Embryonic facial prominence (tissue), 1 donor: ENCODE measurements around the gene KDM4C.
"Not testable (repeated sequence)": the region's sequence is repeated elsewhere in the genome, so short reads cannot be mapped to it uniquely, and the experiment has no call there.

Experiments
- DNase-seq: peaks from one replicate; pipeline ENCODE4 v3.0.0-alpha.2; 2016; ENCODE audit errors: extremely low spot score

The KDM4C gene

DNA sequence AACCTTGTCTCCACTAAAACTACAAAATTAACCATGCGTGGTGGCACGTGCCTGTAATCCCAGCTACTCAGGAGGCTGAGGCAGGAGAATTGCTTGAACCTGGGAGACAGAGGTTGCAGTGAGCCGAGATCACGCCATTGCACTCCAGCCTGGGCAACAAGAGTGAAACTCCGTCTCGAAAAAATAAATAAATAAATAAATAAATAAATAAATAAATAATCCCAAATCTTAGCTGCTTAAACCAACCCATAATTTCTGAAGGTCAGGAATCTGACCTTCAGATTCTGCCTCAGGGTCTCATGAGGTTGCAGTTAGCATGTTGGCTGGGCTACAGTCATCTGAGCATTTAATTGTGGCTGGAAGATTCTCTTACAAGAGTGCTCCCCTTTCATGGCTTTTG lies 48.5 kb downstream of the KDM4C start:
- DNase-seq = not testable (repeated sequence)

DNA sequence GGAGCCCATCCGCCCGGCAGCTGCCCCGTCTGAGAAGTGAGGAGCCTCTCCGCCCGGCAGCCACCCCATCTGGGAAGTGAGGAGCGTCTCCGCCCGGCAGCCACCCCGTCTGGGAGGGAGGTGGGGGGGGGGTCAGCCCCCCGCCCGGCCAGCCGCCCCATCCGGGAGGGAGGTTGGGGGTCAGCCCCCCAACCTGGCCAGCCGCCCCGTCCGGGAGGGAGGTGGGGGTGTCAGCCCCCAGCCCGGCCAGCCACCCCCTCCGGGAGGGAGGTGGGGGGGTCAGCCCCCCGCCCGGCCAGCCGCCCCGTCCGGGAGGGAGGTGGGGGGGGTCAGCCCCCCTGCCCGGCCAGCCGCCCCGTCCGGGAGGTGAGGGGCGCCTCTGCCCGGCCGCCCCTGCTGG lies 49.9 kb downstream of the KDM4C start:
- not testable (repeated sequence) for DNase-seq

DNA sequence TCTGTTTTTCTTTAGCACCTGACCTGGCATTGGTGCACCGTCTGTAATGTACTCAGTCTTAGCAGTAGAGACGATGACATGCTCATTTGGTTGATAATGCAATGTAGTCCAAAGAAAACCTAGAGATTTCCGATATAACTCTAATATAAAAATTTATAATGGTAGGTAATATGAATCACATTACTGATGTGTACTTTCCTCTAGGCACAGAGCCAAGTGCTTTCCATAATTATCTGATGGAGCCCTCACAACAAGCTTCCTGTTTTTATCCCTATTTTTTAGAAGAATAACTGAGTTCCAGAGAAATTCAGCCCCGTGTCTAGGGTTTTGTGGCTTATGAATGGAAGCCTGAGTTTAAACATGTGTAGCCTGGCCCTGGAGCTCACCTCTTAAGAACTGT lies 53.7 kb downstream of the KDM4C start:
- no peak for DNase-seq

DNA sequence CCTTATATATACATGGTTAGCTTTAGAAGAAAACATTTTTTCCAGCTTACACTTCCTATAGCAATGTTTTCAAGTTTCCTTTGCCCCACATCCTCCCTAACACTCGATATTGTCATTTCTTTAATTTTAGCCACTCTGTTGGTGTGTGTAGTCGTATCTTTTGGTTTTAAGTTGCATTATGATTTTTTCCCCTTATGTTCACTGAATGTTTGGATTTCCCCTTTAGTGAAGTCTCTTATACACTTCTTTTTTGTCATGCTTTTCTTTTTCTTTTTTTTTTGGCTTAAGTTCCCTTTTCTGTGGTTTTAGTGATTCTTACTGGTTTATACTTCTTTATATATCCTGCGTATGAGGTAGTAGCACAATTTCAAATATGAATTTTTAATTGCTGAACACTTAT lies 58.8 kb downstream of the KDM4C start:
- DNase-seq = no peak

DNA sequence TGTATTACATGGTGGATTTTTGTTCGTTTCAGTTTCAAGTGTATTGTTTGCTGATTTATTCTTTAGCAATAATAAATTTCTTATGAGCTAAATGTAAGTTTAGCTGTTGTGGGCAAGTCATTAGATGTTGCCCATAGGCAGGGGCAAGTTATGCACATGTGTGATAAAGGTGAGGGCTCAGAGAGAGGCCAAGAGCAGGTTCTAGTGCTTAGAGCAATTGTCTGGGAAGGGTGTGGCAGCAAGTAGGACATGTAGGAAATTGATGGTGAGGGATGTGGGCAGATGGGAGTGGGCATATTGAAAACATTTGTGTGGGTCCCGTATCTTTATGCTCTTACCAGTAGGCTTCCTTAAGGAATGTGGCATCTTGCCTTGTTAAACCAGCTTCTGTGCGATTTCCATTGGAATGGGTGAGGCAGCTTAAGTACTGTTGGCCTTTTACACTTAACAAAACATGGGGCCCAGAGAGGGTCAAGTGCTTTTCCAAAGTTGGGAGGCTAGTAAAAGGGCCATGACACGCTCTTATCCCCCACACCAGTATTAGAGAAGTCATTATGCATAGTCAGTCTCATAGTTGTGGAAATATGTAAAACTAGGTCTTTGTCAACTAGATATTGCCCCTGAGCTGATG lies 60.6 kb downstream of the KDM4C start:
- DNase-seq = no peak

DNA sequence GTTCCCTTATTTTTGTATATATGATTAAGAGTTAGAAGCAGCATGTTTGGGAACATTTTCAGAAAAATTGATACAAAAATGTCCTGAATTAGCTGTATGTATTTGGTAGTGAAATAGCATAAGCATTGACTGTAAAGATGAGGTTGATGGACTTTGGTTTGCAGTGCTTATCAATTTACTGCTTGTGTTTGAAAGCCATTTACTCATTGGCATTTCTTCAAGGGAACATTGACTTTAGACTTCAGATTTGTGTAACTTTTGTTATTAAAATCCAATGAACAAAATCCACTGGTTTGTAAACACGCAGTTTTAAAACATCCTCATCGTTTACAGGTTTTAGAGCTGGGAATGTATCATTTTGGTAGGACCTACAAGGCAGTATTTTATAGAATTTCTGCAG lies 61.3 kb downstream of the KDM4C start:
- no peak for DNase-seq

DNA sequence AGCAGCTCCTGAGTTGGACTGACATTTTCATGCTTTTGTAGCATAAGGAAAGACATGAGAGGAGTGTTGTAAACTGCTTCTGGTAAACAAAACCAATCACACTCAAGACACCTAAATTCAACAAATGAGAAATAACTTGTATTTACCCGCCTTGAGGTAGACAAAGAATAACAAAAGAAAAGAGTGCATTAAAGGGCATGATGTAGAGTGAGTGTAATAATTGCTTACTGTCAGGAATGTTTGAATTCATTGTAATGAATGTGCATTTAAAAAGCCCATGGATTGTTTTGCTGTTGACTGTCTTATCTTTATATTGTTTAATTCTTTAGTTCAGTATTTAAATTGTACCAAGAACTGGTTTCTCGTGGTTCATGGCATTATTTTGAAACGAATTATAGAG lies 61.8 kb downstream of the KDM4C start:
- no peak for DNase-seq

DNA sequence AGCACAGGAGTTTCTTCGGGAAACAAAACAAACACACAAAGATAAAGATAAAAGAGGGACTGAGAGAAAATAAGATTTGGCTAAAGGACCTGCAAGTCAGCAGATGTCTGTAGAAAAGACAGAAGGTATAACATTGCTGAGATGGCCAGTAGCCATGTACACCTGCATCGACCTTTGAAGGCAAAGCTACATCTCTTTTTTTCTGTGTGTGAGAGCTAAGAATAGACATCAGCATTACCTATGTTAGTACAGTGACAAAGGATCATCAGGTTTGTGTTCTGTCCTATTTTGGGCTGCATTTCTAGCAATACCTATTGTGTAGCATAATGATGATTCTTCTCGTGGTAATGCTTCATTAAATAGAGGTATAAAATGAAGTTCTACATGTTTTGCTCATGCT lies 64.9 kb downstream of the KDM4C start:
- no peak for DNase-seq

DNA sequence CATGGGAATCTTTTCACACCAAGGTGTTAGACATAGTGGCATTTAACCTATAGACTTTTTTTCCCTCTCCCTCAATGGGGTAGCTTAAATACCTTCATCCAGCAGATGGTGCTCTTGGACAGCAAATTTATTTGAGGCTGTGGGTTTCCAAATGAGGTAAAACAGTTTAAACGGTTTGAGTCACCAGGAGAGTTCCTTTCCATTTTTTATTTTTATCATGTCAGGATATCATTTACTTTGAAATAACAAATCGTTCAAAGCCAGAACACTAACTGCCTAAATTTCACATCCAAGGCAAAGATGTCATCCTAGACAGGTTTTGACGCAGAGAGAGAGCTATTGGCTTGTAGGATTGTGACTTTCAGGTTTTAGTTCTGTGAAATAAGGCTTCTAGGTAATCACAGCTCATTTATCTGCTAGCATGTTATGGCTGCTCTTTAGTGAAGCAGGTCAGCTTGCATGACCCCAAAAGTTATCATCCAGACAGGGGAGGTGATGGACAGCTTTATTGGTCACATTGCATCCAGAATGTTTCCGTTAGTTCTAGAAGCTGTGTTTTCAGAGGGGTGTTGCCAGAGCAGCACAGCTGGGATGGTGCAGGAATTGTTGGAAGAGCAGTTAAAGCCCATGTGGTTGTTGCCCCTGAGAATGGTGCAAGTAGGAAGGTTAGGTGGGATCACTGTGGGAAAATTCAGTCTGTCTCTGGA lies 69.8 kb downstream of the KDM4C start:
- DNase-seq = peak; percentile 30

DNA sequence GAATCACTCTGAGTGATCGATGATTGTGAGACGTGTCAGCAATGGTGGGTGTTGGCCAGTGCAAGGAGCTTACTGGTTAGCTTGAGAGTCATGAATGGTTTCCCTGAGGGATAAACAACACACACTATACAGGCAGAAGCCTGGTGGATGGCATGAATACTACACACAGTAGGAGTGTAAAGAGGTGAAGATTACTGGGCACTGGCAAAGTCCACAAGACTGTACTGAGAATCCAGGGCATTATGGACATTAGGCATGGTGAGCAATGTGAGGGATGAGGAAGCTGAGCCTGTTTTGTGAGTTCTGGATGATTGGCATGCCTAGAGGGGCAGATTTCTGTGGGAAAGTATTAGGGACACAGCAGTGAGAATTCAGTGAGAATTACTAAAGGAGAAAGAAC lies 71.3 kb downstream of the KDM4C start:
- DNase-seq = no peak

DNA sequence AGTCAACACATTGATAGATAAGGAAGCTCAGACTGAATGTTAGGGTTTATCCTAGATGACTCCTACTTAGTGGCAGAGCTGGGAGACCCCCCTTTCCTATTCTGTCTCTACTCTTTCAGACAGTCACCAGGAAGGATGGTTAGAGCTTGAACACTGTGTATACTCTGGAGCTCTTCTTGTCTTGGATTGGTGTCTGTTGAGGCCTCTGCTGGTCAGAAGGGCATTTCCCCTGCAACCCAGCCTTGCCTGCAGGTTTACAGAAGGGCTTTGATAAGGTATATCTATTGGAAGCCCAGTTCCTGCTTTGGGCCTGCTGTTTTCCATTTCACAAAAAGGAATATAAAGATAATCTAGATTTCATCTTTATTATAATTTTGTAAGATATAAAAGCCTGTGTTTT lies 71.8 kb downstream of the KDM4C start:
- no peak for DNase-seq

DNA sequence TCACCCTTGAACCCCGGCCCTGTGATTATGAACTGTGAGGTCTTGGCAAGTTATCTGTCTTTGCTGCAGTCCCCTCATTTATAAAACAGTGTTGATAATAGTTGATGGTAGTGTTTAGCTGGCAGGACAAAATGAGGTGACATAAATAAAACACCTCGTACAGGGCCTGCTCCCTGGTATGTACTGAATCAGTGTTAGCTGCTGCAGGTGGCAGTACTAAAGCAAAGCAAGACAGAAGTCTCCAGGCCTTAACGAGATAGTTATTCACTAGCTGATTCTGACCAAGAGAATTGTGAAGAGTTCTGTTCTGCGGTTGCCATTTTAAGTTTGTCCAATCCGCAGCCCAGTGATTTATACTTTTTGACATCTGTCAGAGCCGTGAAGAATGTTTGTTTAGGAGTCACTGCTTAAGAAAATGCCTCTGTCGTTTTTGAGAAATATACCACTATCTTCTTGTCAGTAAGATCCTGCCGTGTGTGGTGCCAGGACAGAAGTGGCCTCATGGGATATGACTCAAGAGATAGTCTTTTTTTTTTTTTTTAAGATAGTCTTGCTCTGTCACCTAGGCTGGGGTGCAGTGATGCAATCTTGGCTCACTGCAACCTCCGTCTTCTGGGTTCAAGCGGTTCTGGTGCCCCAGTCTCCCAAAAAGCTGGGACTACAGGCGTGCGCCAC lies 75.9 kb downstream of the KDM4C start:
- DNase-seq = no peak

DNA sequence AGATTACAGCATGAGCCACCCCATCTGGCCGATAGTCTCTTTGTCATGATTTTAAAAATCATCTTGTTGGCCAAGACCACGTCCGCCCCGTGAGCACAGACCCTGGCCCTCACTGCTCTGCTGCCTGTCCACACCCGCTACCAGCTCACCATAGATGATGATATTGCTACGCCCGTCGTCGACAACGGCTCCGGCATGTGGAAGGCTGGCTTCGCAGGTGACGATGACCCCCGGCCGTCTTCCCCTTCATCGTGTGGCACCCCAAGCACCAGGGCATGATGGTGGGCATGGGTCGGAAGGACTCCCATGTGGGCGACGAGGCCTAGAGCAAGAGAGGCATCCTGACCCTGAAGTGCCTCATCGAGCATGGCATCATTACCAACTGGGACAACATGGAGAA lies 76.5 kb downstream of the KDM4C start:
- DNase-seq = no peak

DNA sequence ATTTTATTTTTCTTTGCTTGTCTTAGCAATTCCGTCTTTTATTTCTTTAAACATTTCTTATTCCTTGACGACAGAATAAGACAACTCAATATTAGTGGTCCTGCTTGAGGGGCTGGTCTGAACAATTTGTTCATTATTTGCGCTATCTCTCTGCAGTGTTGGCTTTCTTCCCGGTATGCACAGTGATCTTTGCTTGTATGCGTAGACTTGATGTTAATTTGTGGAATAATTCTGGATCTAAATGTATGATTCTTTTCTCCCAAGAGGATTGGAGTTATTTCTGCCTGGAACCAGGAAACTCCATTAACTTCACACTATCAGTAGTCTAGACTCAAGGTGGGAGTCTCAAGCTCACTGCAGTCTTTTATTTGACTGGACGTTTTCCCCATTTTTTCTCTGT lies 80.4 kb downstream of the KDM4C start:
- no peak for DNase-seq

DNA sequence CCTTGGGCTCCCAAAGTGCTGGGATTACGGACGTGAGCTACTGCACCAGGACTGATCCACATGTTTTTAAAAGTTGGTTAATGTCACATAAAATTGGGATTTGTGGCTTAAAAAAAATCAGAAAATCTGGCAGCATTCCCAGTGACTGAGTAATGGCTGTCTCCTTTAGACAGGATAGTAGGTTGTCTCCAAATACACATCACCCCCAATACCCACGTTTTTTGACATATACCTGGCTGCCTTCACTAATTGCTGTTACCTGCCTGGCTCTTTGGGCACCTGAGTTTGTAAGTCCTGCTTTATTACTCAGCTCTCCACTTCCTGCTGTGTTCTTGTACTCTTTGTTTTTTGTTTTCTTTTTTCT lies 84.8 kb downstream of the KDM4C start:
- no peak for DNase-seq

DNA sequence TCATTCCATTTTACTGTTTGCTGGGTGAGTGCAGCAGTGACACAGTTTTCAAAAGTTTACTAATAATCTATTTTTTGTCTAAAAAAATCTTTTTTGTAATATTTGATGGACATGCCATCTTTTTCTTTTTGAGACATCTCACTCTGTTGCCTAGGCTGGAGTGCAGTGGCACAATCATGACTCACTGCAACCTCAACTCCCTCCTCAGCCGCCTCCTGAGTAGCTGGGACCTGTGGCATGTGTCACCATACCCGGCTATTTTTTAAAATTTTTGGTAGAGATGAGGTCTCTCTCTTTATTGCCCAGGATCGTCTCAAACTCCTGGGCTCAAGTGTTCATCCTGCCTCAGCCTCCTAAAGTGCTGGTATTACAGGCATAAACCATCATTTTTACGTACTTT lies 86.0 kb downstream of the KDM4C start:
- DNase-seq = no peak

DNA sequence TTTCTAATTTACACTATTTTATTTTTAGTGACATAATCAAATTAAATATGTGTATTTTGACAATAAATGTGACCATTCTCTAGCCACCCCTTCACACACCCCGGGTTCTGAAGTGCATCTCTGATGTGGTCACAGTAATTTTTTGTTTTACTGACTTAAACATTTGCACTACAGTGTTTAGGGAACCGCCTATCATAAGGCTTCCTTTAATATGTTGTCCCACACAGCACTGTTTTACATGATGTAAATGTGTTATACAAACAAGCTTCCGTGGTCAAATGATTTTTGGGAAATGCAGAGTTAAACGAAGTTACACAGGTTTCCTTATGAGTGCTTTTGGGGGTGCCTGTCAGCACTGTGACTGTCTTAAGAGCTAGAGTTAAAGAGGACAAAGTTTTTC lies 86.5 kb downstream of the KDM4C start:
- no peak for DNase-seq

DNA sequence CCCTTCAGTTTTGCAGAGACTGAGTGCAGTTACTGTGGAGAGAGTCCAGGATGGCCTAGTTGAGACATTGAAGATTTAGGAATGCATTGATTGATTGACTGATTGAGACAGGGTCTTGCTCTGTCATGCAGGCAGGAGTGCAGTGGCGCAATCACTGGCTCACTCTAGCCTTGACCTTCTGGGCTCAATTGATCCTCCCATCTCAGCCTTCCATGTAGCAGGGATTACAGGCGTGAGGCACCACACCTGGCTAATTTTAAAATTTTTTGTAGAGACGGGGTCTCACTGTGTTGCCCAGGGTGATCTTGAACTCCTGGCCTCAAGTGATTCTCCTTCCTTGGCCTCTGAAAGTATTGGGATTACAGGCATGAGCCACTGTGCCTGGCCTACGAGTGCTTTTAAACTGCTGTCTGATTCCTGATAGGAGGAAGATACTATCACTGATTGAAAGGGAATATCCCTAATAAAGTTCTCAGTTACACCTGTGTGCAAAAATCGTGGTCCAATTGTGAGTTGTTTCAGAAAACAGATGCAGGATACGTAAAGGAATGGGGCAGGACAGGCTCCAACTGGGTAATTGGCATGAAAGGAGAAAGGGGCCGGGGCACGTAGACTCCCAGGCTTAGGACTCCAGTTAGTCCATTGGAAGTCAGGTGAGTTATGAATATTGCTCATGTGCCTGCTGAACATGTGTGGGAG lies 87.5 kb downstream of the KDM4C start:
- DNase-seq = no peak

DNA sequence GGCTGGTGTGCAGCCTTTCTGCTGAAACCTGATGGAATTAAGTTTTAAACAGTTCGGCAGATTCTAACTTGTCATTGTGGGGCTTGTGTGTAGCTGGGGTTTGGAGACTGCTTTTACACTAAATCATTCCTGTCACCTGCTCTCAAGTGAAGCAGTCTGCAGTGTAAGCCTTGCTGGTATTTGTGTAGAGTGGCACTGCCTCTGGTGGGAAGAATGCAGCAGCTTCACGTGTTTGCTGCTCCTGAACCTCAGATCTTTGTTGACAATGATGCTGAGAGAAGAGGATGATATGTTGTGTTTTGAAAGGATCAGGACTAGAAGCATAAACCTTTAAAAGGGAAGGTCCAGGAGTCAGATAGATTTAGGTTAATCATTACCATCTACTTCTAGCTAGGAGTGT lies 88.1 kb downstream of the KDM4C start:
- DNase-seq = no peak

DNA sequence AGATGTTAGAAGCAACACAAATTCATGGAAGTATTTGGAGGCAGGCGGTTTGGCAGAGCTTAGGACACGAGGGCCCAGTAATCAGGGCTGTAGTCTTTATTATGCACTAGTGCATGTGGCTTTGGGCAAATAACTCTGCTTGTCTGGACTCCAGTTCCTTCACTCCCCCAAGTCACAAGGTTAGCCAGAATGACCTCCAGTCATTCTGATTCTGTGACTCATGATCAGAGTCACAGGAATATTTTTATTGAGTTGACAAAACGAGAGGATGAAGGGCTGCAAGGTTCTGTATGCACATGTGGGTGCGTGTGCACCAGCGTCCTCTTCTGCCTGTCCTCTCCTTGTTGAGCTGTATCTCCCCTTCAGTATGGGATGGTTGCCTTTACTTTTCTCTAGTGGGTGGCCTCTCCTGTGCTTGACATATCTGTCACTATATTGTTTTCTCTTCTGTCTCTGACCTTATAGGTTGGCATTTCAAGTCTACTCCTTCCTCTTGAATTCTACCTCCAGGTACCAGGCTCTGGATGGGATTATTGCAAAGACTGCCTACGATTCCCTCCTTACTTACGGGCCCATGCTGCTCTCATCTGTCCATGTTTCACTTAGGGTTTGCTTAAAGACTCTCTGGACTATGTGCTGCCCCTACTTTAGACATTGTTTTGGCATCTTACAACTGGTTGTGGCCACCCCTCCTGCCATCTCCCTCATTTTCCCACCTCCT lies 94.6 kb downstream of the KDM4C start:
- DNase-seq = no peak

DNA sequence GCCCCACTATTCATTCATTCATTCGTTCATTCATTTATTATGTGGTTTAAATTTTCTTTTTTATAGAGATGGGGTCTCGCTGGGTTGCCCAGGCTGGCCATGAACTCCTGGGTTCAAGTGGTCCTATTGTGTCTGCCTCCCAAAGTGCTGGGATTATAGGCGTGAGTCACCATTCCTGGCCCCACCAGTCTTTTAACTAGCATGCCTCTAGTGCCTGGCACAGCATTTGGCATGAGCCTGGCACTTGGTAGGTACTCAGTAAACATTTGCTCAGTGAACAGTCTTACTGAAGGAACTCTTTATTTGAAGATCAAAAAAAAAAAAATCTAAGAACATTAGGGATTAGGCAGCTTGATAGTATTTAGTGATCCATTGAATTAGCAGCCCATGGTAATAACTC lies 98.1 kb downstream of the KDM4C start:
- no peak for DNase-seq

DNA sequence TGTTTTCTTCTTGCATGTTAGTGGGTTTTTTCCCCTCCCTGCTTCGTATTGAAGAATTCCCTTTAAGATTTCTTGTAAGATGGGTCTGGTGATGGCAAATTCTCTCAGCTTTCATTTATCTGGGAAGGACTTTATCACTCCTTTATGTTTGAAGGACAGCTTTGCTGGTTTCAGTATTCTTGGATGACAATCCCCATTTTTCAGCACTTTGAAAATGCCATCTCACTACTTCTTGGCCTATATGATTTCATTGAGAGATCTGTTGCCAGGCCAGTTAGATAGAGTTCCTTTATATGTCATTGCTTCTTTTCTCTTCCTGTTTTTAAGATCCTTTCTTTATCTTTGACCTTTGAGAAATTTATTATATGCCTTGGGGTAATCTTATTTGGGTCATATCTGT lies 106.3 kb downstream of the KDM4C start:
- DNase-seq = no peak
